Activated CD4-positive, alpha-beta memory T cell treated with anti-CD3 and anti-CD28 coated beads, Interleukin-2, amount 10 ng/mL, durations not matched to agents 7 days and 5 days (primary cell): ENCODE results near the gene SYCP1. TPM values are rescaled to one million over a fixed set of nuclear protein-coding genes. Genes with fewer than 3 reads are reported as not detected.
"Not testable (repeated sequence)": the region's sequence is repeated elsewhere in the genome, so short reads cannot be mapped to it uniquely, and the experiment has no call there.

Experiments
- CTCF ChIA-PET: fragments of 350-600 bp; sonication (Branson Sonifier 250); formaldehyde crosslinking; loops from one replicate; lab custom pipeline; 2021; ENCODE audit warnings: antibody characterized with exemption, inconsistent platforms; lab: Charles Lee
- POLR2A ChIA-PET: fragments of 350-600 bp; sonication (Branson Sonifier 250); formaldehyde crosslinking; loops from one replicate; lab custom pipeline; 2021; ENCODE audit warnings: antibody characterized with exemption; lab: Charles Lee
- DNase-seq: peaks from one replicate; pipeline ENCODE4 v3.0.0-alpha.2; 2020
- H3K27ac Mint-ChIP-seq: one replicate; pipeline ENCODE4 v1.8.0; 2021; ENCODE audit warnings: mild to moderate bottlenecking, mixed read lengths
- H3K27me3 Mint-ChIP-seq: one replicate; pipeline ENCODE4 v1.8.0; 2021; ENCODE audit warnings: mixed read lengths
- H3K36me3 Mint-ChIP-seq: one replicate; pipeline ENCODE4 v1.8.0; 2021; ENCODE audit warnings: low read depth, mixed read lengths
- H3K4me1 Mint-ChIP-seq: one replicate; pipeline ENCODE4 v1.8.0; 2021; ENCODE audit warnings: mixed read lengths
- H3K4me3 Mint-ChIP-seq: one replicate; pipeline ENCODE4 v1.8.0; 2021; ENCODE audit warnings: mild to moderate bottlenecking, mixed read lengths
- H3K9me3 Mint-ChIP-seq: one replicate; pipeline ENCODE4 v1.8.0; 2021; ENCODE audit warnings: mixed read lengths
- total RNA-seq, 2 experiments: library from RNA; stranded (reverse); gene quantifications; one replicate each; pipeline ENCODE4 v1.2.3, GENCODE V29; 2021

The SYCP1 gene
- total RNA-seq, 2 experiments from 2014 or later, result not detected

DNA sequence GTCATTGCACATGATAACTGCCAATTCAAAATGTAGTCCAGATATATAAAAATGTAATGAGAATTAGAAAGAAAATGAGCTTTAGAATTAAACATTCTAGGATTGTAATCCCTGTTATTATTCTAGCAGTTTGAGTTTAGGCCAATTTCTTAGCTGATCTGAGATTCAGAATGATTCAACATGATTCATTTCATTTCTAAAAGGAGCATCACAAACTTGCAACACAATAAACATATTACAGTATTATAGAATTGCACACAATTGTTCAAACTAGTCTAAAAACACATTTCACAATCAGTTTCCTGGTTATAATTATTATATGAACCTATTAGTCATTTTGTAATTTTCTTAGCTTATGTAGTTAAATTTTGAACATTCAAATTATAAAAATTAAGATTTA lies 131.6 kb downstream of the SYCP1 start:
- H3K4me3 Mint-ChIP-seq, result no peak overlapping the region
- no peak overlapping the region for H3K27ac Mint-ChIP-seq
- H3K36me3 Mint-ChIP-seq, result peaks cover 4% of the 10 kb centered on the region
- H3K4me1 Mint-ChIP-seq, result no peaks in the 10 kb centered on the region
- H3K27me3 Mint-ChIP-seq, result peaks cover 19% of the 10 kb centered on the region
- H3K9me3 Mint-ChIP-seq, result peaks cover 12% of the 10 kb centered on the region
- ChIA-PET CTCF (interaction anchor here (1.3 kb wide), 1 partner anchor 67 kb away, joined by 5 read pairs; no protein-coding TSS in a partner anchor), POLR2A (no interaction called here)
- no peak for DNase-seq

DNA sequence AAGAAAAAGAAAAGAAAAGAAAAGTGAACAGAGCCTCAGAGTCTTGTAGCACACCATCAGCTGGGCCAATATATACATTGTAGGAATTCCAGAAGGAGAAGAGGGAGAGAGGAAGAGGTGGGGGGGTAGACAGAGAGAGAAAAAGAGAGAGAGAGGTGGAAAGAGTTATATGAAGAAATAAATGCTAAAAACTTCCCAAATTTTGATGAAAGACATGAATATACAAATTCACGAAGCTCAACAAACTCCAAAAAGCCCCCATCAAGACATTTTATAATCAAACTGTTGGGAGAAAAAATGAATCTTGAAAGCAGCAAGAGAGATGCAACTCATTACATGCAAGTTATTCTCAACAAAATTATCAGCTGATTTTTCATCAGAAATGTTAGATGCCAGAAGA lies 133.4 kb downstream of the SYCP1 start:
- CTCF ChIA-PET, result interaction anchor here (0.7 kb wide), 1 partner anchor 1095 kb away, joined by 3 read pairs; no protein-coding TSS in a partner anchor
- POLR2A ChIA-PET, result no interaction called here
- Mint-ChIP-seq H3K27me3 (peaks cover 7% of the 10 kb centered on the region), H3K27ac (no peak overlapping the region), H3K4me1 (no peaks in the 10 kb centered on the region), H3K4me3 (no peak overlapping the region), H3K36me3 (peaks cover 4% of the 10 kb centered on the region), H3K9me3 (peaks cover 3% of the 10 kb centered on the region)
- no peak for DNase-seq

DNA sequence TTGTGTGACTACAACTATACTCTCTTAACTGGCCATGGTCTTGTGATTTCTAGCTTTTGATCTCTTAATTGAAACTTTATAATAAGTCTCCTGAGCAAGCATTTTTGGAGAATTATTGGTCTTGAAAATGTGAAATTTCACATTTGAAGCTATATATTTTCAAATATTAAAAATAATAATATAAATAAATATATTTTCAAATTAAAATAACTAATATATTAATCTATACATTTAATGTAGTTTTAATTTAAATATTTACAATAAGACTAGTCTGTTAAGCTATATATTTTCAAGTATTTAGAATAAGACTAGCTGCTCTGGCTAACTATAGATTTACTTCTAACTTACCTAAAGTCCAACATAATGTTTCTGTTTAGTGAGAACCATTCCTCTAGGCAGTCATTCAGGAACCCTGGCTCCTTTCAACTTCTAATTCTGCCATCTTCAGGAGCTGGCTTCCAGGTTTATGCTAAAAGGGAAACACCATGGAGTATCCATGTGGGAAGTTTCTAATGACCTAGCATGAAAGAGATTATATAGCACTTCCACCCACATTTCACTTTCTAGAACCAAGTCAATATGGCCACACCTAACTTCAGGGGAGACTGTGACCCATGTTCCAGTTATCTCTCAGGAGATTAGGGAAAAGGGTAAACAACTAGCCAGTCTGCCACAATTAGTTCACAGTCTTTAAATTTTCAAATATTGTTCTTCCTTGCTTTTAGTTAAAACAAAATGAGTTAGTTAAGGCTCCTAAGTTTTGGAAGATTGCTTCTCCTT lies 143.0 kb downstream of the SYCP1 start:
- Mint-ChIP-seq H3K36me3 (no peaks in the 10 kb centered on the region), H3K9me3 (no peaks in the 10 kb centered on the region), H3K27me3 (peaks cover 15% of the 10 kb centered on the region), H3K4me3 (no peak overlapping the region), H3K4me1 (no peaks in the 10 kb centered on the region), H3K27ac (no peak overlapping the region)
- DNase-seq, result no peak
- POLR2A ChIA-PET, result no interaction called here
- CTCF ChIA-PET, result interaction anchor here (0.8 kb wide), 1 partner anchor 115 kb away, joined by 3 read pairs; no protein-coding TSS in a partner anchor

DNA sequence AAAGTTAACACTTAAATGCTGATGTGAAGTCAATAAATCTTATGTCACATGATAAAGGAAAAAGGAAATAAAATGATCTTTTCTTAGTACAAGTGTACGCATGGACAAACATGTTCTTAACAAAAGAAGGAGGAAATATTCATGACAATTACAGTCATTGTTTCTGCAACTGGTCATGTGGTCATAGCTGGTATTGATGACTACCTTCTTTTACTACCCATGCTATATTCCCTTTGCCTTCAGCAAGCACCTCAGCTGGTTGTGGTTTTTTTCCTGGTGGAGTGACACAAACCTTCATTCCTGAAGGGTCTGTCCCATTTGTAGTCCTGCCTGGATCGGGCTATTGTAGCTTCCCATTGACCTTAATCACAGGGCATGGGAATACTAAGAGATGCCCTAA lies 151.5 kb downstream of the SYCP1 start:
- no peak overlapping the region for H3K27ac Mint-ChIP-seq
- POLR2A ChIA-PET, result no interaction called here
- peaks cover 11% of the 10 kb centered on the region for H3K27me3 Mint-ChIP-seq
- CTCF ChIA-PET, result no interaction called here
- no peaks in the 10 kb centered on the region for H3K9me3 Mint-ChIP-seq
- H3K4me3 Mint-ChIP-seq, result no peak overlapping the region
- no peaks in the 10 kb centered on the region for H3K36me3 Mint-ChIP-seq
- DNase-seq, result no peak
- no peaks in the 10 kb centered on the region for H3K4me1 Mint-ChIP-seq

DNA sequence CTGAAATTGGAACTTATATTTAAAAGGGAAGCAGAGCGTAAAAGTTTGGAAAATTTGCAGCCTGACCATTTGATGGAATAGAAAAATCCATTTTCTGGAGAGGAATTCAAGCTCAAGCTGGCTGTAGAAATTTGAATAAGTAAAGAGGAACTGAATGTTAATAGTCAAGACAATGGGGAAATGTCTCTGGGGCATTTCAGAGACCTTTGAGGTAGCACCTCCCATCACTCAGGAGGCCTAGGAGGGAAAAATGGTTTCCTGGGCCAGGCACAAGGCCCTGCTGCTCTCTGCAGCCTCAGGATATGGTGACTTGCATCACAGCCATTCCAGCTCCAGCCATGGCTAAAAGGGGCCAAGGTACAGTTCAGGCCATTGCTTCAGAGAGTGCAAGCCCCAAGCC lies 157.3 kb downstream of the SYCP1 start:
- ChIA-PET POLR2A (no interaction called here), CTCF (no interaction called here)
- H3K27ac Mint-ChIP-seq, result no peak overlapping the region
- no peaks in the 10 kb centered on the region for H3K27me3 Mint-ChIP-seq
- H3K9me3 Mint-ChIP-seq, result no peaks in the 10 kb centered on the region
- no peaks in the 10 kb centered on the region for H3K36me3 Mint-ChIP-seq
- no peak overlapping the region for H3K4me3 Mint-ChIP-seq
- H3K4me1 Mint-ChIP-seq, result no peaks in the 10 kb centered on the region
- DNase-seq, result no peak

DNA sequence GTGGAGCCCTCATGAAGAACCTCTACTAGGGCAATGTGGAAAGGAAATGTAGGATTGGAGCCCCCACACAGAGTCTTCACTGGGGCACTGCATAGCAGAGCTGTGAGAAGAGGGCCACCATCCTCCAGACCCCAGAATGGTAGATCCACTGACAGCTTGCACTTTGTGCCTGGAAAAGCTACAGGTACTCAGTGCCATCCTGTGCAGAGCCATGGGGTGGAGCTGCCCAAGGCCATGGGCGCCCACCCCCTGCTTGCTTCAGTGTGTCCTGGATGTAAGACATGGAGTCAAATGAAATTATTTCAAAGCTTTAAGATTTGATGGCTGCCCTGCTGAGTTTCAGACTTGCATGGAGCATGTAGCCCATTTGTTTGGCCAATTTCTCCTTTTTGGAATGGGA lies 157.8 kb downstream of the SYCP1 start:
- H3K4me3 Mint-ChIP-seq, result no peak overlapping the region
- H3K4me1 Mint-ChIP-seq, result no peaks in the 10 kb centered on the region
- no peaks in the 10 kb centered on the region for H3K9me3 Mint-ChIP-seq
- no peaks in the 10 kb centered on the region for H3K36me3 Mint-ChIP-seq
- H3K27ac Mint-ChIP-seq, result no peak overlapping the region
- CTCF ChIA-PET, result no interaction called here
- POLR2A ChIA-PET, result no interaction called here
- DNase-seq, result no peak
- no peaks in the 10 kb centered on the region for H3K27me3 Mint-ChIP-seq

DNA sequence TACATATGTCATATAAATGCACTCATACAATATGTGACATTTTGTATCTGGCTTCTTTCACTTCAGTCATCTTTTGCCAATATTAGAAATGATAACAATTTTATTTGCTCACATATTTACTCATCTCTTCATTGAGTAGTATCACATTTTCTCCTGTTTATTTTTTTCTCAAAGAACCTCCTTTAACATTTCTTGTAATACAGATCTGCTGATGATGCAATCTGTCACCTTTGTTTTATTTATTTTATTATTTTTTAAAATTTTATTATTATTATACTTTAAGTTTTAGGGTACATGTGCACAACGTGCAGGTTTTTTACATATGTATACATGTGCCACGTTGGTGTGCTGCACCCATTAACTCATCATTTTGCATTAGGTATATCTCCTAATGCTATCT lies 159.1 kb downstream of the SYCP1 start:
- Mint-ChIP-seq H3K27ac (no peak overlapping the region), H3K4me1 (no peaks in the 10 kb centered on the region), H3K9me3 (no peaks in the 10 kb centered on the region), H3K4me3 (no peak overlapping the region), H3K27me3 (peaks cover 3% of the 10 kb centered on the region), H3K36me3 (no peaks in the 10 kb centered on the region)
- DNase-seq, result no peak
- ChIA-PET CTCF (no interaction called here), POLR2A (no interaction called here)

DNA sequence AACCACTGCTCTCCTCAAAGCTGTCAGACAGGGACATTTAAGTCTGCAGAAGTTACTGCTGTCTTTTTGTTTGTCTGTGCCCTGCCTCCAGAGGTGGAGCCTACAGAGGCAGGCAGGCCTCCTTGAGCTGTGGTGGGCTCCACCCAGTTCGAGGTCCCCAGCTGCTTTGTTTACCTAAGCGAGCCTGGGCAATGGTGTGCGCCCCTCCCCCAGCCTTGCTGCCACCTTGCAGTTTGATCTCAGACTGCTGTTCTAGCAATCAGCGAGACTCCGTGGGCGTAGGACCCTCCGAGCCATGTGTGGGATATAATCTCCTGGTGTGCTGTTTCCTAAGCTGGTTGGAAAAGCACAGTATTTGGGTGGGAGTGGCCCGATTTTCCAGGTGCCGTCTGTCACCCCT lies 164.9 kb downstream of the SYCP1 start:
- DNase-seq, H3K27ac Mint-ChIP-seq, CTCF ChIA-PET, H3K36me3 Mint-ChIP-seq, H3K4me1 Mint-ChIP-seq, H3K9me3 Mint-ChIP-seq, POLR2A ChIA-PET, H3K4me3 Mint-ChIP-seq: not testable (repeated sequence)
- H3K27me3 Mint-ChIP-seq, result peaks cover 10% of the 10 kb centered on the region

DNA sequence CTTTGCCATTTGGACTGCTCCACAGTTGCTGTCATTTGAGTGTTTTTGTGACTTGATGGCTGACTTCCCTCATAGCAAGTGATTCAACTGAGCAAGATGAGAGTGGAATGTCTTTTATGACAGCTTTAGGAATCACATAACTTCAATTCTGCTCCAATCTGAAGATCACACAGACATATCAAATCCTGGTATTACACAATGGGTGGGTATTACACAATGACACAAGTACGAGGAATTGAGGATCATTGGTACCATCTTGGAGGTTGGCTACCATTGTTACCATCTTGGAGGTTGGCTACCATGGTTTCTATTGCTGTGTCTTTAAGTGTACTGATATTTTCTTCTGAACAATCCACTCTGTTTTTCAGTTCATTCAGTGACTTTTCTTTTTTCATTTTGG lies 166.5 kb downstream of the SYCP1 start:
- H3K27ac Mint-ChIP-seq, result no peak overlapping the region
- no peaks in the 10 kb centered on the region for H3K9me3 Mint-ChIP-seq
- DNase-seq, result no peak
- POLR2A ChIA-PET, result no interaction called here
- peaks cover 10% of the 10 kb centered on the region for H3K27me3 Mint-ChIP-seq
- no peaks in the 10 kb centered on the region for H3K36me3 Mint-ChIP-seq
- CTCF ChIA-PET, result no interaction called here
- no peaks in the 10 kb centered on the region for H3K4me1 Mint-ChIP-seq
- H3K4me3 Mint-ChIP-seq, result no peak overlapping the region

DNA sequence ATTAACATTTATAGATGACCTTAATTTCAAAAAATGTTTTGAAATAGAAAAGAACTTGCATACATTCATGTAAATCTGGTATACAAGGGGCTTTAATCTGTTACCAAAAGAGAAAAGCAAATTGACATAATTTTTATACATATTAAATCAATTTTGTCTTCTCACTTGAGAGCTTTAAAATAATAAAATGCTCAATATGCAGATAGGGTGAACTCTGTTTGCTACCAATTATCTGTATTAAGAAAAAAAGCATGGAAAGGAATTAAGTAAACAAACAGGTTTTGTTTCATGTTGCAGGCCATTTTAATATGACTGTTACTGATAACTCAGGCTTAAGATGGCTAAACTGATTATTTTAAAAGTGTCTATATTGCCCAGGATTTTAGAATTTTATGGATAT lies 168.9 kb downstream of the SYCP1 start:
- Mint-ChIP-seq H3K36me3 (no peaks in the 10 kb centered on the region), H3K9me3 (no peaks in the 10 kb centered on the region), H3K27ac (no peak overlapping the region), H3K4me3 (no peak overlapping the region), H3K27me3 (peaks cover 9% of the 10 kb centered on the region), H3K4me1 (no peaks in the 10 kb centered on the region)
- ChIA-PET POLR2A (no interaction called here), CTCF (interaction anchor here (0.7 kb wide), 1 partner anchor 29 kb away, joined by 3 read pairs; no protein-coding TSS in a partner anchor)
- DNase-seq, result no peak

DNA sequence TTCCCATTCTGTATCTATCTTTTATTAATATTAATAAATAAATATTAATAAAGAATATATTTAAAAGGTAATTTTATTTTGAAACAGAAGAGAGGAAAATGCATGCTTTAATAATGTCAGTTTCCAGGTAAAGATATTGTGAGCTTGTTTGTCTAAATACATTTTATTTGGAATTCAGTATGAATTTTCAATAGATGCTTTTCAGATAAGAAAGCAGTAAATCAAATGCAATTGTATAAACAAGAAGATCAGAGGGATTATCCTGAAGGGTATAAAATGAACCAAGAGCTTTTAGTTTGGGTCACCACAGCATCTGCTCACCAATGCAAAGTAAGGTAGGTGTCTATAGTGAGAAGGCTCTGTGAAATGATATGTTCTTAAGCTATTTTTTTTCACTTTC lies 174.9 kb downstream of the SYCP1 start, which contains the start of gene TSHB:
TSS of gene TSHB (plus strand) at position 301 of the 400 bp plus-strand sequence. CDS start 3,537 bp downstream, outside the sequence.
- ChIA-PET CTCF (no interaction called here), POLR2A (no interaction called here)
- Mint-ChIP-seq H3K36me3 (no peaks in the 10 kb centered on the region), H3K27ac (no peak within 1 kb of the TSS), H3K27me3 (peaks cover 8% of the 10 kb centered on the region), H3K9me3 (no peaks in the 10 kb centered on the region), H3K4me1 (no peaks in the 10 kb centered on the region), H3K4me3 (no peak within 1 kb of the TSS)
- no peak for DNase-seq

DNA sequence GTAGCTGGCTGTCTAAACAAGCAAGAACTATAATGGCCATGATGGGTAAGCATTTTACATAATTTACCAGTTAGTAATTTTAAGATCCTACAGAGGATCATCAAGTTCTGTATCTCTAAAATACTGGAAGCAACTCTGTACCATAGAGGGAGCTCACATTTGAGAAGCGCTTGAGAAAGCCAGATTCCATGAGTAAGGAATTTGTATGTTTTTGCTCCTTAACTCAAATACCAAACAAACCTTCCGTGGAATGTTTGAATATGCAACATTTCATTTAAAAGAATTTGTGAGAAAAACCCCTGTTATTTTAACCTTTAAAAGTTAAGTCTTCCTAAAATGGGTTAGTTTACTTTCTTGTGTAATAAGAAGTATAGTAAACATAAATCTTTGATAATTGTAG lies 176.9 kb downstream of the SYCP1 start:
- Mint-ChIP-seq H3K36me3 (no peaks in the 10 kb centered on the region), H3K4me3 (no peak overlapping the region), H3K9me3 (no peaks in the 10 kb centered on the region), H3K27ac (no peak overlapping the region), H3K27me3 (peaks cover 10% of the 10 kb centered on the region), H3K4me1 (no peaks in the 10 kb centered on the region)
- POLR2A ChIA-PET, result no interaction called here
- no peak for DNase-seq
- CTCF ChIA-PET, result interaction anchor here (1.1 to 1.4 kb wide), 2 partner anchors 11 to 21 kb away, joined by 3 to 4 read pairs; no protein-coding TSS in a partner anchor

DNA sequence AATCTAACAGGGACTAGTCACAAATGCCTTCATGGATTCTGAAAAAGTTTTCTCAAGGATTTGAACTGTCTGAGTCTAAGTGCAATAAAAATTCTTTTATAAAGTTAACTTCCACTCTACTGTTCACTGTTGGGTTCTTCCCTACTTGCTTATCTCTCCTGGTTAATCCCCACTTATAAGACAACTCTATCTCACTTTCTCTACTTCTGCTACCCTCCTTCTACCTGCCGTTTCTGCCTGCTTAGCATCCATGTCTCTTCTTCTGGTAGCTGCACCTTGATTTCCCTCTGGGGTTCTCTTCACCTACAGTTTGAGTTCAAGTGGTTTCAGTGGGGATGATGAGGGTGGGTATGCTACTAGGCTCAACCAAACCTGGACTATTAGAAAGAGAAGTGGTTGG lies 181.0 kb downstream of the SYCP1 start:
- H3K27me3 Mint-ChIP-seq, result peaks cover 4% of the 10 kb centered on the region
- POLR2A ChIA-PET, result no interaction called here

More for the DNA sequence above, 181.0 kb downstream of the SYCP1 start:
- CTCF ChIA-PET, result interaction anchor here (1.3 kb wide), 1 partner anchor 17 kb away, joined by 5 read pairs; no protein-coding TSS in a partner anchor
- H3K36me3 Mint-ChIP-seq, result no peaks in the 10 kb centered on the region
- no peak for DNase-seq
- no peaks in the 10 kb centered on the region for H3K4me1 Mint-ChIP-seq
- no peaks in the 10 kb centered on the region for H3K9me3 Mint-ChIP-seq
- no peak overlapping the region for H3K27ac Mint-ChIP-seq
- H3K4me3 Mint-ChIP-seq, result no peak overlapping the region
